ACHN (cell line): Measurements from ENCODE around the gene TMEM79.

Experiments used
- DNase-seq: peaks from one replicate; pipeline ENCODE4 v3.0.0-alpha.2; 2015
- in situ Hi-C: cut with HindIII; loops from 2 replicates; pipeline ENCODE4 v1.10.0; 2017; ENCODE audit warnings: low sequenced_read_pairs, low pct_ligation_motif_present, low pct_unique_long_range_greater_than_20kb

The TMEM79 gene

GRCh38 chr1:156284112-156284511, at the start of gene TMEM79:
Gene TMEM79 (plus strand): TSS chr1:156284325. CDS start chr1:156285227, 902 bp downstream.
- no peak for DNase-seq
- in situ Hi-C loops: no loop called here

GRCh38 chr1:156236164-156236563, 48.0 kb upstream of the TMEM79 start:
- DNase-seq: no peak
- in situ Hi-C loops: no loop called here

GRCh38 chr1:156238248-156238647, 45.9 kb upstream of the TMEM79 start:
- DNase-seq: no peak

GRCh38 chr1:156241311-156241811, 42.8 kb upstream of the TMEM79 start:
- DNase-seq: peak; percentile 65
- in situ Hi-C loops: no loop called here

More at GRCh38 chr1:156238248-156238647, 45.9 kb upstream of the TMEM79 start:
- in situ Hi-C loops: no loop called here

GRCh38 chr1:156241926-156242325, 42.2 kb upstream of the TMEM79 start, which contains the start of gene BGLAP:
Gene BGLAP (plus strand): TSS chr1:156242184. CDS start chr1:156242232, 48 bp downstream.
- in situ Hi-C loops: no loop called here
- no peak for DNase-seq

- in situ Hi-C loops: no loop called here
These were observed 41.4 kb upstream of the TMEM79 start for GRCh38 chr1:156242738-156243137.

GRCh38 chr1:156244126-156244525, 40.0 kb upstream of the TMEM79 start:
- DNase-seq: no peak
- in situ Hi-C loops: no loop called here

More at GRCh38 chr1:156242738-156243137, 41.4 kb upstream of the TMEM79 start:
- no peak for DNase-seq

- no peak for DNase-seq
- in situ Hi-C loops: no loop called here
These were observed 39.4 kb upstream of the TMEM79 start for GRCh38 chr1:156244712-156245111.

- no peak for DNase-seq
- in situ Hi-C loops: no loop called here
These were observed 38.5 kb upstream of the TMEM79 start for GRCh38 chr1:156245451-156246232.

- DNase-seq: no peak
- in situ Hi-C loops: no loop called here
These were observed 37.8 kb upstream of the TMEM79 start for GRCh38 chr1:156246241-156246780.

- in situ Hi-C loops: no loop called here
- no peak for DNase-seq
These were observed 37.2 kb upstream of the TMEM79 start for GRCh38 chr1:156246781-156247459.

- DNase-seq: no peak
- in situ Hi-C loops: no loop called here
These were observed 36.4 kb upstream of the TMEM79 start, which contains the start of gene PAQR6 for GRCh38 chr1:156247460-156248322. Gene PAQR6 (minus strand): TSS chr1:156248056. CDS start chr1:156246731, 1,325 bp downstream.

- DNase-seq: no peak
- in situ Hi-C loops: no loop called here
These were observed 35.8 kb upstream of the TMEM79 start for GRCh38 chr1:156248323-156248683.

GRCh38 chr1:156249593-156249992, 34.5 kb upstream of the TMEM79 start:
- DNase-seq: no peak
- in situ Hi-C loops: no loop called here

GRCh38 chr1:156251527-156251926, 32.6 kb upstream of the TMEM79 start:
- in situ Hi-C loops: no loop called here
- no peak for DNase-seq

- in situ Hi-C loops: no loop called here
- DNase-seq: no peak
These were observed 30.5 kb upstream of the TMEM79 start for GRCh38 chr1:156253634-156254033.

- DNase-seq: no peak
- in situ Hi-C loops: no loop called here
These were observed 26.4 kb upstream of the TMEM79 start for GRCh38 chr1:156257711-156258110.

- in situ Hi-C loops: no loop called here
- no peak for DNase-seq
These were observed 25.3 kb upstream of the TMEM79 start for GRCh38 chr1:156258859-156259258.
